GM21723 (cell line): ENCODE results near the gene TRPM3.

ENCODE experiments used
- ATAC-seq: cut with Tn5 transposase; IDR thresholded peaks from one replicate; pipeline ENCODE4 v1.9.1; 2021; ENCODE audit warnings: mild to moderate bottlenecking, moderate library complexity; ENCODE audit not compliant: unreplicated experiment

The TRPM3 gene

DNA sequence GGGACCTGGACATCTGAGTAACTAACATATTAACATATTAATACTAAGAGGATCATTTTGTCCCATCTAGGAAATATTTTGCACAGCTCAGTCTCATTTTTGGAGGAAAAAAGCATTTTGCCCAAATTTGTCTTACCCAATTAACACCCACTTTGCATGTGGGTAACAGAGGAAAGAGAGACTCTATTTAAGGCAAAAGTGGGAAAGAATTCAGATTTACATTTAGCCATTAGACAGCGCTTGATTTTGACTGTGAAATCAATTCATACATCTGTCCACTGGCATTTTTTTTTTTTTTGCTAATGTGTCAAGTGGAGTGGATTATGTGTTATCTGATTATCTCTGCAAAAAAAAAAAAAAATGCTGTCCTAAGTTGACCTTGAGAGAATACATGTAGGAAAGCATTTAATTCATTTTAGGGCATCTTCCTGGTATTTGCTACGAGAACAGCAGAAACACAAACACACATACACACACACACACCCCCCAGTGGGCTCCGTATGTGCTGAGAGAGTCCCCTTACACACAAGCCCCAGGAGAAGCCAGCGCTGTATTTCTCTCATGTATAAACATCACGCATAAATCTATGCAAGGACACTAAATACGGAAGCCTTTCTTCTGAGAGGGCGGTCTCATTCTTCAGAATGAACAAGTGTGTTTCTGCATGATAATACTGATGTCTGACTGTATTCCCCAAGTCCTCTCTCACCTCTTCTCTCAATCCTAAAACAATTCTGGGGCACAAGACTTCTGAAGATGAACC is 505.0 kb downstream of the TRPM3 start:
- no peak for ATAC-seq

GRCh38 chr9:70615464-70616138 is 505.8 kb downstream of the TRPM3 start:
- no peak for ATAC-seq

- ATAC-seq: no peak
These were observed 506.5 kb downstream of the TRPM3 start for GRCh38 chr9:70614786-70615463.

- no peak for ATAC-seq
These were observed 508.2 kb downstream of the TRPM3 start for GRCh38 chr9:70613024-70613768.

DNA sequence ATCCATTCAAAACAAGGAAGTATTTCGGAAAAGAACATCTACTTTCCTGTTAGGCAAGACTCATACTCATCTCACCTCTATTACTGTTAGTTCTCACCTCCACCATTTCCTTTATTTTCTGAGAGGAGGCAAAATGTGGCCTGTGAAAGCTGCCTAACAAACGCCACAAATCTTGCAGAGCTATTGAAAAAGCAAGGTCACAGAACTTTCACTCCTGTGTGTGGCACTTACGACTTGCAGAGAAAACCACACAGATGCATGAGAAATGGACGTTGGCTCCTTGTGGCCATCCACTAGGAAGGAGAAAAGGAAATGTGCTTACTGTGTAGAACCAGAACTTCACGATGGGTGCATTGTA is 511.2 kb downstream of the TRPM3 start:
- ATAC-seq: no peak

DNA sequence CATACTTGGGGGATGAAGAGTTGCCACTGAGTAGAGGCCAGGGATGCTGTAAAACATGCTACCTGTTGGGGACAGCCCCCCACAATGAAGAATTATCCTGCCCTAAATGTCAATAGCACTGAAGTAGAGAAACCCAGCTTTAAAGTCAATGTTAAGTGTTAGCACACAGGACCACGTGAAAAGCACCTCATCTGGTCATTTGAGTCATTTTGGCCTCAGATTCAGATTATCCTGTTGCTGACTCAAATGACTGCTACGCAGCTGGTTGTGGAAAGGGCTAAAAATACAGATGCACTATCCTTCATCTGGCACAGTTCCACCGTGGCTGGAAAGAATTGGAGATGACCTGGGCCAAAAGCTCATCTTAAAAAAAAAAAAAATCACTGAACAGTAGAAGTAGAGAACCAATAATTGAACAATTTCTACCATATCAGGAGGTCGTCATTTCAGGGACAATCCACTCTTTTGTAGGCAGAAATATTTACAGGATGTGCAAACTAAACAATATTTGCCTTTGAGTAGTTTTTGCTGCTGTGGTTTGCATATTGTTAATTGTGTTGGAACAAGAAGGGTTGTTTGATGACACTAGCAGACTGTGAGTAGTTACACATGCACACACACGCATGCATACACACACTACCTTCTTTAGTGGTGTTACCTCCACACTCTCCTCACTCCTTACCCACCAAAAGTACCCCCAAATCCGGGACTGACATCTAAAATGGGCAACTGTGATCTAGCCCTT is 511.7 kb downstream of the TRPM3 start:
- no peak for ATAC-seq

DNA sequence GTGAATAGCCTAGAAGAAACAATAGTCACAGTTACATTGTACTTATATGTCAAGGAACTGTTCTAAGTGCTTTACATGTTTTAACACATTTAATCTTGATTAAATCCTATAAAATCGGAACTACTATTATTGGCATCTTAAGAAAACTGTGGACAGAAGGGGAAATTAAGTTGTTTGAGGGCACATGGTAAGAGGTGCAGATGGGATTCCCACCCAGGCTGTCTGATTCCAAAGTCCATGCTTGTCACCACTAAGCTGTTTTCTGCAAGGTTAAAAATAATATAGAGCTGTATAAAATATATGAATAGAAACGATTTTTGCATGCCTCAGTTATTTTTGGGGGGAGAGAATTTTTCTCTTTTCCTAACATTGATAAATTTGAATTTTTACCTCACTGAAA is 512.4 kb downstream of the TRPM3 start:
- no peak for ATAC-seq

DNA sequence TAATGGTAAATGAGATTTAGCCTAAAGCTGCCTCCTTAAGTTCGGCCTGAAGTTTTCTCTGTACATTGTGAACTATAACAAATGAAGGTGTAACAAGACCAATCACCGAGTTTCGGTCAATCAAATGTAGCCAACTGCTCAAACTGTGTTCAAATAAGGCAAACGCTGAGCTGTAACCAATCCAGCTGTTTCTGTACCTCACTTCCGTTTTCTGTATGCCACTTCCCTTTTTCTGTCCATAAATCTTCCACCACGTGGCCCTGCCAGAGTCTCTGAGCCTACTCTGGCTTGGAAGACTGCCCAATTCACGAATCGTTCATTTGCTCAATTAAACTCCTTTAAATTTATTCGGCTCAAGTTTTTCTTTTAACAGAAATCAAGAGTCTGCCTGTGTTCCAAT is 513.5 kb downstream of the TRPM3 start:
- ATAC-seq: peak; percentile 64

DNA sequence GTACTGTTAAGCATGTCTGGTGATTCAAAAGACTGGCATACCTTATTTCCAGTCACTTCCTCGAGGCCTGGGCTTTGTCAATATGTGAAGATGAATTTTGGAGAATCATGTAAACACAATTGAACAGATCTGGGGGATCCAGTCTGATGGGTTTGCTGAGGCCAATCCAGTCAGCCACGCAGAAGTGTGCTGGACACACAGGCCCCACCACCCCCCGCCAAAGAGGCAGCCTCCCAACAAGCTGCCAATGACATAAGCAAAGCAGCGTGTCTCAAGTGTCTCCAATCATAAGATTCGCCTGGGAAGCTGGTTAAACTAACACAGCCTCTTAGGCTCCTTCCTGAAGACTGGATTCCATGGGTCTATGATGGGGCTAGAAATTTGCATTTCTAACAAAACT is 514.1 kb downstream of the TRPM3 start:
- no peak for ATAC-seq

DNA sequence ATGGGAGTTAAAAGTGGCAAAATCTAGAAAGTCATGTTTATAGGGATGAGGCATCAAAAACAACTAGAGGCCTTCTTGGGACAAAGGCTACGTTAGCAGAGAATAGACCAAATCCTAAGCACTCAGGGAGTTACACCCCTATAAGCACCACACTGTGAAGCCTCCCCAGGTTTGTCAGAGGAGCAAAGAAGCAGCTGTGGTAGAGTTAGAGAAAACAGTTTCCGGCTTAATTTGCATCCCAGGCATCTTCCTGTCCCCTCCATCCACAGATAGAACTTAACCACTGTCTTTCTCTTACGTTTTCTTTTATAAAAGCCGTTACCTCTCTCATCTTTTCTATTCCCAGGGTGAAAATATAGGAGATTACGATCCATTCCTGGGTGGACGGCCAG is 518.4 kb downstream of the TRPM3 start:
- no peak for ATAC-seq

DNA sequence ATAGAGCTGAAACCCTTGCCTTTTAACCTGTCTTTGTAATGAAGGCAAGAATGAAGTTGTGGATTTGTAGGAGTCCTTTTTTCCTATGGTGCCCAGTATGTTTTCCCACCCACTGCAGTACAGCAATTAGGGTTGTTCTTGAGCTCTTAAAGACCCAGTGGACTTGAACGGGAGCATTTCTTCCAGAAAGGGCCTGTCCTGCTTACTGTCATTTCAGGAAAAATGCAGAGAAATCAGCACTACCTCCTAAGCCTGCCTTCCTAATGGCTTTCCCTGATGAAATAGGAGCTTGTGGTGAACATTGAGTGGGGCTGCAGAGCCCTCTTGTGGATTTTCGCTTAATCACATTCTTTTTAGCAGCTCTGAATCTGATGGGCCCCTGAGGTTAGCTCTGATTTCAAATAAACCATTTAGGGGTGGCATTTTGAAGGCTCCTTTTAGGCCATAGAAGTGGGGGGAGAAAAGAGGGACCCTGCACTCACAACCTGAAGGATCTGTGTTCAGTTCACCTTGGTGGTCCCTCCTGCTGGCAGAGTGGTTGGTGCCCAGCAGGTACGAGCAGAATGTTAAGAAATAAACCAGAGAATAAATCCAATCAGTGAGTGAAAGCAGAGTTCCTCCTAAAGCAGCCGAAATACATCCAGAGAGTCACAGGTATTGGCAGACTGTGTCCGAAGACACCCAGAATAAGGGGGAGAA is 519.0 kb downstream of the TRPM3 start:
- peak; percentile 83 for ATAC-seq

GRCh38 chr9:70601000-70601951 is 520.1 kb downstream of the TRPM3 start:
- no peak for ATAC-seq

DNA sequence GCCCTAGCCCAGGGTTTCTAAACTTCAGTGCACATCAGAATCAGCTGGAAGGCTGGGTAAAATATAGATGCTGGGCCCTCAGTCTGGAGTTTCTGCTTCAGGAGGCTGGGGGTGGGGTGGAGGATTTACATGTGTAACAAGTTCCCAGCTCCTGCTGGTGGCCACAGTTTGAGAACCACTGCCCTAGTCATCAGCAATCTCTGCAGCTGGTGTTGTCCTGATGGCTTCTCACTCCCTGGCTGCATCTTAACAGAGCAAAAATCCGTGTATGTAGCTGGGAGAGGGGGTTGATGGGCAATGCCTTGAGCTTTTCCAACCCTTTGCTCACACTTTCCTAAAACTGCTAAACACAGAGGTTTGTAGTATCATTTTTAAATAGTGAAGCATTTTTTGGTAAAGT is 520.9 kb downstream of the TRPM3 start:
- no peak for ATAC-seq

GRCh38 chr9:70597886-70598285 is 523.5 kb downstream of the TRPM3 start:
- no peak for ATAC-seq

DNA sequence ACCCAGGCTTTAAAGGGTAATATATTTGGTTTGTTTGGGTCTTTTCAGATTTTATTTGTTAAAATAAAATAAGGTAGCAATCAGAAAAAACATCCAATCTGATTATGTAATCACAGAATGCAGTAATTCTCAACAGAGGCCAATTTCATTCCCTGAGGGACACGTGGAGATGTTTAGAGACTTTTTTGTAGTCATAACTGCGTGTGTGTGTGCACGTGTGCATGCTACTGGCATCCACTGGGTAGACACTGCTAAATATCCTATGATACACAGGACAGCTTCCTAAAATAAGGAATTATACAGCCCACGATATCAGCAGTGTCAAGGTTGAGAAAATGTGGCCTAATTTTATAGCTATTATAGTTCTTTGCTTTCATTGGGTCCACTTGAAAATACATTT is 526.2 kb downstream of the TRPM3 start:
- no peak for ATAC-seq

- no peak for ATAC-seq
These were observed 527.0 kb downstream of the TRPM3 start for GRCh38 chr9:70594386-70594944.

DNA sequence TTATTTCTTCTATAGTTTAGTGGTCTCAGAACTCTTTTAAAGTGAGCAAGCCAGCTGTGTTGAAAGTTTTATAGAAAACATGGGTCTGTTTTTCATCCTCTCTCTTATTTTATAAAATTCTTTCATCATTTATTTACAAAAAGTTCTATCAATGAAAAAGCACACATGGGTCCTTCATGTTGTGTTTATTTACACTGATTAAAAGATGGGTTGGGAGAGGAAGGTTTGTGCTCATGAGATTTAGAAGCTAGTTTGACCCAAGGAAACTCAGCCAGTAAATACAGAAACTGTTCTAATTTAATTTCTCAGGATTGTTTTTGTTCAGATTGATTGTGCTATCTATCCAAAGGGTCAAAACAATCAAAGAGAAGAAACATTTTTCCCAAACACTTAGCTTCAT is 528.2 kb downstream of the TRPM3 start:
- ATAC-seq: no peak

DNA sequence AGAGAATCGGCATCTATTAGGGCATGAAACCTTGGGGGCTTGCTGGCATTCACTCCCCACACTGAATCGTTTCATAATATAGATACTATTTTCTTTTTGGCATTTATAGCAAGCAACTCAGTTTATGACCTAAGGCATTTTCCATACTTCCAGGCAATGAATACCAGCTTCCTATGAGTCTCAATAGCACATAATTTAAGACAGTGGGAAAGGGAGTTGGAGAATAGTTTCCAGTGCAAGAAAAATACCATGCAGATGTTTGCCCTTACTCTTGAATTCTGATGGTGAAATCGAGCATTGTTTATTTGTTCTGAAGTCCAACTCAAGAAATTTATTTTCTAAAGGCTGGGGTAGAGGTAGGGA is 531.1 kb downstream of the TRPM3 start:
- no peak for ATAC-seq
